ENCODE measurements around the gene NCAPD3.

Gene NCAPD3

DNA sequence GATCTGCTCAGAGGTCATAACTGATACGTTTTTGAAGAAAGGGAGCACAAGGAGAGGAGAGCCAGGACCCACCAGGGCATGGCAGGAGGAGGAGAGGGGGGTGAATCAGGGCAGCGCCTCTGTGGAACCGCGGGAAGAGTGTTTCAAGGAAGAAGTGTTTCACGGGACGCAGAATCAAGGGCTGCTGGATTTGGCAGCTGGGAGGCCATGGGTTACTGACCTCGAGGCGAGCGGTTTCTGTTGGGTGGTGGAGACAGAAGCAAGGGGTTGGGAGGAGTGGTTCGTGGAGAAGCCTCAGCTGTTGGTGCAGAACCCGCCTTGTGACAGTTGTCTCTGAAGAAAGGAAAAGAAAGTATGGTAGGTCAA, 13.8 kb upstream of the NCAPD3 start:
- no peak for DNase-seq (ENCODE audit: low read depth)
- H3K4me3 ChIP-seq (replicated peaks; ENCODE audit: low read depth, low read length) = no peak overlapping the region
- TF ChIP-seq, protein P1, sequence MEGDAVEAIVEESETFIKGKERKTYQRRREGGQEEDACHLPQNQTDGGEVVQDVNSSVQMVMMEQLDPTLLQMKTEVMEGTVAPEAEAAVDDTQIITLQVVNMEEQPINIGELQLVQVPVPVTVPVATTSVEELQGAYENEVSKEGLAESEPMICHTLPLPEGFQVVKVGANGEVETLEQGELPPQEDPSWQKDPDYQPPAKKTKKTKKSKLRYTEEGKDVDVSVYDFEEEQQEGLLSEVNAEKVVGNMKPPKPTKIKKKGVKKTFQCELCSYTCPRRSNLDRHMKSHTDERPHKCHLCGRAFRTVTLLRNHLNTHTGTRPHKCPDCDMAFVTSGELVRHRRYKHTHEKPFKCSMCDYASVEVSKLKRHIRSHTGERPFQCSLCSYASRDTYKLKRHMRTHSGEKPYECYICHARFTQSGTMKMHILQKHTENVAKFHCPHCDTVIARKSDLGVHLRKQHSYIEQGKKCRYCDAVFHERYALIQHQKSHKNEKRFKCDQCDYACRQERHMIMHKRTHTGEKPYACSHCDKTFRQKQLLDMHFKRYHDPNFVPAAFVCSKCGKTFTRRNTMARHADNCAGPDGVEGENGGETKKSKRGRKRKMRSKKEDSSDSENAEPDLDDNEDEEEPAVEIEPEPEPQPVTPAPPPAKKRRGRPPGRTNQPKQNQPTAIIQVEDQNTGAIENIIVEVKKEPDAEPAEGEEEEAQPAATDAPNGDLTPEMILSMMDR (IDR thresholded peaks at IDR 0.05; ENCODE audit: low read length, missing control alignments) = no peak

DNA sequence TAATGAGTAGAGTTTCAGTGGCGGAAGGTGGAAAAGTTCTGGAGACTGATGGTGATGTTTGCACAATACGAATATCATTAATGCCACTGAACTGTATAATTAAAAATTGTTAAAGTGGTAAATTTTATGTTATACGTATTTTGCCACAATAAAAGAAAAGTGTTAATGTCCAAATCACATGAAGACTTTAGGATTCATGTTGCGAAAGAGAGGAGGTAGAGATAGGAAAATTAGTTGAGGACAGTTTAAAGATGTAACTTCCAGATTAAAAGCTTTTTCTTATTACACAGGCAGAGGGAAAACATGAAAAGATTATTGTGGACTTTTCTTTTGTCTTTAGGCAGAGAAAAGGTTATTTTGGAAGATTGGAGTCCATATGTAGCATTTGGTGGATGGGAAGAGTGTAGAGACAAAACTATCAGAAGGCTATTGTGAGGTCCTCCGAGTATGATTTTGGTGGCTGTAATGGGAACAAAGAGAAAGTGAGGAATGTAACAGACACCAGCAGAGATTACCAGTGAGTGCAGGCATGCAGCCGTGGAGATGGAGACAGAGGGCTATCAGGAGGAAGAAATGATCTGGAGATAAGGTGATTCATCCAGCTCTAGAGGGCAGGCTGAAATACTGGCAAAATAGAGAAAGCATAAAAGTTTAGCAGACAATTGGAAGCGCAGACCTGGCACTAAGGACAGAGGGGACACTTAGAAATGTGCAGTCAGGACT, 13.2 kb upstream of the NCAPD3 start:
- TF ChIP-seq, protein P1 (IDR thresholded peaks at IDR 0.05; ENCODE audit: low read length, missing control alignments) = no peak
- no peak for DNase-seq (ENCODE audit: low read depth)
- no peak overlapping the region for H3K4me3 ChIP-seq (replicated peaks; ENCODE audit: low read depth, low read length)

- TF ChIP-seq, protein P1 (IDR thresholded peaks at IDR 0.05; ENCODE audit: low read length, missing control alignments) = no peak
- H3K4me3 ChIP-seq (replicated peaks; ENCODE audit: low read depth, low read length) = no peak overlapping the region
- no peak for DNase-seq (ENCODE audit: low read depth)
Measured at GRCh38 chr11:134235399-134235798, 11.6 kb upstream of the NCAPD3 start.

GRCh38 chr11:134233729-134234179, 10.0 kb upstream of the NCAPD3 start:
- no peak for DNase-seq (ENCODE audit: low read depth)
- no peak overlapping the region for H3K4me3 ChIP-seq (replicated peaks; ENCODE audit: low read depth, low read length)
- TF ChIP-seq, protein P1 (IDR thresholded peaks at IDR 0.05; ENCODE audit: low read length, missing control alignments) = no peak

DNA sequence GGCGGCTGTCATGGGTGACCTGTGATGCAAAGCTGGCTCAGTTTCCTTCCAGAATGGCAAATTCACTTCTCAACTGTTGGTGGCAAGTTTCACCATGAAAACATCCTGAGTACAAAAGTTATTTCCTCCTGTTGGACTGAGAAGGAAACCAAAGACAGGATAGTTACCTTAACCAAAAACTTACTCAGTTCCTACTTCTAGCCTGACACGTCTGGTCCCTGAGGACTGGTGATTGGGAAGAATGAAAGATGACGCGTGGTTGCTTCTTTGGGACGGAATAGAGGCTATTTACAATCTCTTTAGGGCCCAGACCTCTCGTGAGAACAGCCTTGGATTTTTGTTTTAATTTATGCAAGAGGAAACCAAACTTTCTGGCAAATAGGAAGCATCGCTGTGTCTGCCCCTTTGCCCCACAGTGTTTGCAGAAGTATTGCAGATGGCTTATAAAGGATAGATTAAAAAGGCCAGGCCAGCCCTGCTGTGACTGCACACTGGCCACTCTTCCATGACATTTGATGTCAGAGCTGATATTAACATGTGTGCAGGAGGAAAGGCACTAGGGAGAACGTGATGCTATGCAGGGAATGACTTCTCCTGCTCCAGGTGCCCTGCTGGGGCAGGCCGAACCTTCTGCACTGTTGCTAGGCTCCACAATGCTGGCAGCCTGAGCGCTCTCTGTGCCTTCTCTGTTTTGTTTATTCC, 8.3 kb upstream of the NCAPD3 start:
- H3K4me3 ChIP-seq (replicated peaks; ENCODE audit: low read depth, low read length) = no peak overlapping the region
- TF ChIP-seq, protein P1 (IDR thresholded peaks at IDR 0.05; ENCODE audit: low read length, missing control alignments) = no peak
- no peak for DNase-seq (ENCODE audit: low read depth)

DNA sequence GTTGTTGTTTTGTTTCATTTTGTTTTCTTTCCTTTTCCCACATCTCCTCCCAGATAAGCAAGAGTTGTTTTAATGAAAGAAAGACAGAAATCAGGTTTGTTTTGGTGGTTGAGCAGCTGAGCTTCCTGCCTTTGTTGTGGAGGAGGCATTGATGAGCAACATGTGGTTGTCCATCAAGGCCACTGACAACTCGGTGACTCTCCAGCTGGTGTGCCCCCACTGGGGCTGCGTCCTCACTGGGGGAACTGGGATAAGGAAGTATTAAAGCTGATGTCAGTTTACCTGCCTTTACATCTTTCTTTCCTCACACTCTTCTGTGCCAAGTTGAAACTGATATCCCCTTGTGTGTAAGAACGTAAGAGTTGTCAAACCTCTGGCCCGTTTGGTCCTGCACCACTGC, 6.6 kb upstream of the NCAPD3 start:
- DNase-seq (ENCODE audit: low read depth) = no peak
- TF ChIP-seq, protein P1 (IDR thresholded peaks at IDR 0.05; ENCODE audit: low read length, missing control alignments) = no peak
- no peak overlapping the region for H3K4me3 ChIP-seq (replicated peaks; ENCODE audit: low read depth, low read length)
